GM12801 (cell line): ENCODE results near the gene NEURL2.

Source experiments
- TF ChIP-seq, protein P1 (sequence below): IDR thresholded peaks from one replicate; pipeline ENCODE4 v1.5.1; 2011; ENCODE audit warnings: control low read depth; ENCODE audit not compliant: insufficient read length; ENCODE audit errors: extremely low read depth

NEURL2 gene

GRCh38 chr20:45924391-45925261 lies 33.6 kb upstream of the NEURL2 start:
- TF ChIP-seq, protein P1, sequence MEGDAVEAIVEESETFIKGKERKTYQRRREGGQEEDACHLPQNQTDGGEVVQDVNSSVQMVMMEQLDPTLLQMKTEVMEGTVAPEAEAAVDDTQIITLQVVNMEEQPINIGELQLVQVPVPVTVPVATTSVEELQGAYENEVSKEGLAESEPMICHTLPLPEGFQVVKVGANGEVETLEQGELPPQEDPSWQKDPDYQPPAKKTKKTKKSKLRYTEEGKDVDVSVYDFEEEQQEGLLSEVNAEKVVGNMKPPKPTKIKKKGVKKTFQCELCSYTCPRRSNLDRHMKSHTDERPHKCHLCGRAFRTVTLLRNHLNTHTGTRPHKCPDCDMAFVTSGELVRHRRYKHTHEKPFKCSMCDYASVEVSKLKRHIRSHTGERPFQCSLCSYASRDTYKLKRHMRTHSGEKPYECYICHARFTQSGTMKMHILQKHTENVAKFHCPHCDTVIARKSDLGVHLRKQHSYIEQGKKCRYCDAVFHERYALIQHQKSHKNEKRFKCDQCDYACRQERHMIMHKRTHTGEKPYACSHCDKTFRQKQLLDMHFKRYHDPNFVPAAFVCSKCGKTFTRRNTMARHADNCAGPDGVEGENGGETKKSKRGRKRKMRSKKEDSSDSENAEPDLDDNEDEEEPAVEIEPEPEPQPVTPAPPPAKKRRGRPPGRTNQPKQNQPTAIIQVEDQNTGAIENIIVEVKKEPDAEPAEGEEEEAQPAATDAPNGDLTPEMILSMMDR = no peak

- TF ChIP-seq, protein P1 = no peak
Measured at GRCh38 chr20:45921337-45922189, 30.6 kb upstream of the NEURL2 start.

DNA sequence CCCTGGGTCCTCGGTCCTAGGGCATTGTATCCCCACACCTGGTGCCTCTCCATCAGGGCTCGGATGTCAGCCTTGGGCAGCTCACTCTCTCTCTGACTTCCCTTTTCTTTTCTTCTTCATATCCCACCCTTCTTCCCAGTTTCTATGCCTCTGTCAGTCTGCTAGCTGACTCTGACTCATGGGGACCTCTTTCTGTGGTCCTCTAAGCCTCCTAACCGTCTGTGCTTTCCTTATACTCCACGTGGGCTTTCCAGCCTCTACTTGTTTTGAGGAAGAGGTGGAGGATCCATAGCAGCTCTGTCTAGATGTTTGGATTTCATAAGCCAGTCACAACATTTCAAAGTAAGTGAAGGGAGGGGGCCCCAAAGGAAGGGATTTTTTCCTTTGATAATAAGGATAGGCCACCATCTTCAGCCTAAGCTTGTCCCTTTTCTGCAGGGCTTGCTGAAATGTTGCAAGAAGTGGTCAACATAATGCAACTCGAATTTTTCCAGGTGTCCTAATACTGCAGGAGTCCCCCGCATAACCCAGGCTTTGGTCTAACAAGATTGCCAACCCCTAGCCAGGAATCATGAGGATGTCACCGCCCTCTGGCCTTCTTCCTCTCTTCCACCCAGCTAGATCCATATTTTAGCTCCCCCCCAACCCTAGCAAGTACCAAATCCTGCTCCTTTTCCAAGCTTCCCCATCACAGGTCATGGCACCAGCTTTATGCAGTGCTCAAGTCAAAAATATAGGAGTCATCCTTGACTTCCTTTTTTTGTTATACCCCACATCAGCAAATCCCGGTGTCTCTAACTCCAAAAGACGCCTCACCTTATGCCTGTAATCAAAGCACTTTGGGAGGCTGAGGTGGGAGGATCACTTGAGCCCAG lies 29.7 kb upstream of the NEURL2 start:
- TF ChIP-seq, protein P1 = no peak

DNA sequence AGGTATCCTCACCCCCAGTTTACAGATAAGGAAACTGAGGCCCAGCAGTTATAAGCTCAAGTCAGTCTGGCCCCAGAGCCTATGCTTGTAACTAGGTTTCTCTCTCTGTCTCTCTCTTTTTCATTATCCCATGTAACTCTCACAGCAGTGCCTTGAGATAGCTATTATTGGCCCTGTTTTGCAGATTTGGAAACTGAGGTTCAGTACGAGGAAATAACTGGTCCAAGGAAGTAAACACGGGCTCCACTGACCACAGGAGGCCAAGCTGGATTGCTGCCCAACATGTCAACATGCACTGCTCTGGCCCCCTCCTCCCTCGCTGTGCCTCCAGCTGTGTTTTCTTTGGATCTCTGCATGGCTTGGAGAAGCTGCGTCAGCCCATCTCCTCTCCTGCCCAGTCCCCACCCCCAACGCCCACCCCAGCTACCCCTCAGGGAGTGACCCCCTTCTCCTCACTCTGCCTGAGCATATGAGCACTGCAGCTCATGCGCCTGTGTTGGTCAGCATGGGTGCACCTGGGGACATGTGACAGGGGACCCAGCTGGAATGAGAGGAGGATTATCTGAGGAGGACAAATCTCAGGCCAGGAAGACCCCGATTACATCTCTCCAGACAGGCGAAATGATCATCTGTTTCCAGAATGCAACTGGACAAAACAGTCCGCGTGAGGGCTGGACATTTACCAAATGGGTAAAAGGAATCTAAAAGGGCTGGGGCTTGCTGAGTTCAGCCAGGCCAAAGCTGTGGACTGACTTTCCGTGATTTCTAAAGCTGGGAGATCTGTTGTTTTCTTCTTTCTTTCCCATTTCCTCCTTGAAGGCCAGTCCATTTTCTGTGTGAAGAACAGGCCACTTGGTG lies 28.8 kb upstream of the NEURL2 start:
- TF ChIP-seq, protein P1 = no peak

DNA sequence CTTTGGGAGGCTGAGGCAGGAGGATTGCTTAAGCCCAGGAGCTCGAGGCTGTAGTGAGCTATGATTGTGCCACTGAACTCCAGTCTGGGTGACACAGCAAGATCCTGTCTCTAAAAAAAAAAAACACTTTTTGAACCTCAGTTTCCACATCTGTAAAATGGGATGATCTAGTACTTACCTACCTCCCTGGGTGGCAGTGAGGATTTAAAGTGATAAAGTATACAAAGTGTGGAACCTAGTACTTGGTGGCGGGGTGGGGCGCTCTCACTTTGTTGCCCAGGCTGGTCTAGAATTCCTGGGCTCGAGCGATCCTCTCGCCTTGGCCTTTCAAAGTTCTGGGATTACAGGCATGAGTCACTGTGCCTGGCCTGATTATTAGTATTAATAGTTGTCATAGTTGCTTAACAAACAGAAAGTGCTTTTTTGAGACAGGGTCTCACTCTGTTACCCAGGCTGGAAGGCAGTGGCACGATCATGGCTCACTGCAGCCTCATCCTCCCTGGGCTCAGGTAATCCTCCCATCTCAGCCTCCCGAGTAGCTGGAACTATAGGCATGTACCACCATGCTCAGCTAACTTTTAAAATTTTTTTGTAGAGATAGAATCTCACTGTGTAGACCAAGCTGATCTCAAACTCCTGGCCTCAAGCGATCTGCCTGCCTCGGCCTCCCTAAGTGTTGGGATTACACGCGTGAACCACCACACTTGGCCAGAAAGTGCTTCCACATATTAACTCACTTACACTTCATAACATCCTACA lies 27.9 kb upstream of the NEURL2 start:
- TF ChIP-seq, protein P1 = no peak

GRCh38 chr20:45918182-45918737 lies 27.3 kb upstream of the NEURL2 start:
- TF ChIP-seq, protein P1 = no peak
